Ishikawa (cell line): ENCODE measurements around the gene FAM217B.

Experiments used
- CEBPB ChIP-seq: IDR thresholded peaks from 2 replicates; pipeline ENCODE4 v1.6.1; 2012
- CREB1 ChIP-seq: IDR thresholded peaks from 2 replicates; pipeline ENCODE4 v1.6.1; 2012; ENCODE audit warnings: low read depth
- EGR1 ChIP-seq: IDR thresholded peaks from 2 replicates; pipeline ENCODE4 v1.6.1; 2012
- EP300 ChIP-seq: IDR thresholded peaks from 2 replicates; pipeline ENCODE4 v1.6.1; 2012; ENCODE audit warnings: borderline replicate concordance
- FOXM1 ChIP-seq: IDR thresholded peaks from 2 replicates; pipeline ENCODE4 v1.6.1; 2012; ENCODE audit warnings: low read depth, borderline replicate concordance
- MAX ChIP-seq: IDR thresholded peaks from 2 replicates; pipeline ENCODE4 v1.6.1; 2012
- NFIC ChIP-seq: IDR thresholded peaks from 2 replicates; pipeline ENCODE4 v1.6.1; 2012
- RAD21 ChIP-seq: IDR thresholded peaks from 2 replicates; pipeline ENCODE4 v1.6.1; 2012; ENCODE audit warnings: low read depth
- REST ChIP-seq: IDR thresholded peaks from 2 replicates; pipeline ENCODE4 v1.6.1; 2012; ENCODE audit warnings: low read depth, mild to moderate bottlenecking
- TAF1 ChIP-seq: IDR thresholded peaks from 2 replicates; pipeline ENCODE4 v1.6.1; 2012; ENCODE audit warnings: low read depth, mild to moderate bottlenecking
- TCF12 ChIP-seq: IDR thresholded peaks from 2 replicates; pipeline ENCODE4 v1.6.1; 2012; ENCODE audit warnings: low read depth
- TEAD4 ChIP-seq: IDR thresholded peaks from 2 replicates; pipeline ENCODE4 v1.6.1; 2012
- USF1 ChIP-seq: IDR thresholded peaks from 2 replicates; pipeline ENCODE4 v1.6.1; 2012
- YY1 ChIP-seq: IDR thresholded peaks from 2 replicates; pipeline ENCODE4 v1.6.1; 2012; ENCODE audit warnings: low read depth
- ZBTB7A ChIP-seq: IDR thresholded peaks from 2 replicates; pipeline ENCODE4 v1.6.1; 2012; ENCODE audit warnings: low read depth

The FAM217B gene

GRCh38 chr20:59955131-59955796 is 15.1 kb downstream of the FAM217B start:
- no peak for TF ChIP-seq ZBTB7A
- no peak for TF ChIP-seq EGR1
- no peak for TF ChIP-seq RAD21
- TF ChIP-seq EP300: no peak
- TF ChIP-seq YY1: no peak
- TF ChIP-seq MAX: no peak

GRCh38 chr20:59958123-59958522 is 17.9 kb downstream of the FAM217B start, which contains the start of gene CDH26:
Gene CDH26, plus strand, starts transcription at chr20:59958423. Its CDS starts 304 bp downstream, at chr20:59958727.
- TF ChIP-seq RAD21 (no peak), USF1 (no peak), TAF1 (no peak), TCF12 (no peak), ZBTB7A (no peak), MAX (no peak), EGR1 (no peak), YY1 (no peak), EP300 (no peak), REST (no peak), FOXM1 (no peak), CEBPB (no peak), CREB1 (no peak), NFIC (no peak), TEAD4 (no peak)

GRCh38 chr20:59958626-59959025 is 18.4 kb downstream of the FAM217B start:
- no peak for TF ChIP-seq CREB1
- TF ChIP-seq EGR1: no peak
- no peak for TF ChIP-seq RAD21
- TF ChIP-seq MAX: no peak
- TF ChIP-seq FOXM1: no peak
- no peak for TF ChIP-seq EP300
- TF ChIP-seq TAF1: no peak

- TF ChIP-seq TCF12 (no peak), FOXM1 (no peak), CEBPB (no peak), NFIC (no peak), TAF1 (no peak), TEAD4 (no peak), REST (no peak), EGR1 (no peak), ZBTB7A (no peak), RAD21 (no peak), MAX (no peak), YY1 (no peak), EP300 (no peak), USF1 (no peak), CREB1 (no peak)
Measured at GRCh38 chr20:59961423-59961822, 21.2 kb downstream of the FAM217B start.

GRCh38 chr20:59962155-59962554 is 22.0 kb downstream of the FAM217B start:
- TF ChIP-seq REST (no peak), EP300 (no peak), CEBPB (no peak), ZBTB7A (no peak), TEAD4 (no peak), EGR1 (no peak), CREB1 (no peak), TAF1 (no peak), TCF12 (no peak)
